ENCODE measurements around the gene LGR4. TPM values are rescaled to one million over a fixed set of nuclear protein-coding genes. Genes with fewer than 3 reads are reported as not detected.

The LGR4 gene
- total RNA-seq, 1 donor from 2014 or later: 62.7 TPM

DNA sequence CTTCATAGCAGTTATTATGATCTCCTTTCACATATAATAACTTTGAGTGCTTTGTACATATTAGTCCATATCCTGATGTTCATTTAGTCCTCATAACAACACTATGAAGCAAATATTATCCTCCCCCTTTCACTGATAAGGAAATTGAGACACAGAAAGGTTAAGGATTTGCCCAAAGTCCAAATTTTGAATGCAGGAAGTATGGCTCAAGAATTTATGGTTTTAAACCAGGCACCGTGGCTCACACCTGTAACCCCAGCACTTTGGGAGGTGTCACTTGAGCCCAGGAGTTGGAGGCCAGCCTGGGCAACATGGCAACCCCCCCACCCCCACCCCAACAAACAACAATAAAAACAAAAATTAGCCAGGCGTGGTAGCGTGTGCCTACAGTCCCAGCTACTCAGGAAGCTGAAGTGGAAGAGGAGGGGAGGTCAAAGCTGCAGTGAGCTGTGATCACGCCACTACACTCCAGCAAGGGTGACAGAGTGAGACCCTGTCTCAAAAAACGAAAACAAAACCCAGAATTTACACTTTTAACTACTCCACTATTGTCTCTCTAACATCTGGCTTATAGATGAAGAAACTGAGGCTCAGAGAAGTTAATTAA, 118.1 kb downstream of the LGR4 start:
- no peak overlapping the region for H3K4me3 ChIP-seq (ENCODE audit: low read depth, low read length)
- TF ChIP-seq, protein P1, sequence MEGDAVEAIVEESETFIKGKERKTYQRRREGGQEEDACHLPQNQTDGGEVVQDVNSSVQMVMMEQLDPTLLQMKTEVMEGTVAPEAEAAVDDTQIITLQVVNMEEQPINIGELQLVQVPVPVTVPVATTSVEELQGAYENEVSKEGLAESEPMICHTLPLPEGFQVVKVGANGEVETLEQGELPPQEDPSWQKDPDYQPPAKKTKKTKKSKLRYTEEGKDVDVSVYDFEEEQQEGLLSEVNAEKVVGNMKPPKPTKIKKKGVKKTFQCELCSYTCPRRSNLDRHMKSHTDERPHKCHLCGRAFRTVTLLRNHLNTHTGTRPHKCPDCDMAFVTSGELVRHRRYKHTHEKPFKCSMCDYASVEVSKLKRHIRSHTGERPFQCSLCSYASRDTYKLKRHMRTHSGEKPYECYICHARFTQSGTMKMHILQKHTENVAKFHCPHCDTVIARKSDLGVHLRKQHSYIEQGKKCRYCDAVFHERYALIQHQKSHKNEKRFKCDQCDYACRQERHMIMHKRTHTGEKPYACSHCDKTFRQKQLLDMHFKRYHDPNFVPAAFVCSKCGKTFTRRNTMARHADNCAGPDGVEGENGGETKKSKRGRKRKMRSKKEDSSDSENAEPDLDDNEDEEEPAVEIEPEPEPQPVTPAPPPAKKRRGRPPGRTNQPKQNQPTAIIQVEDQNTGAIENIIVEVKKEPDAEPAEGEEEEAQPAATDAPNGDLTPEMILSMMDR (conservative IDR thresholded peaks at IDR 0.05; ENCODE audit: low read depth, low read length): no peak
- DNase-seq (ENCODE audit: low read depth): no peak

DNA sequence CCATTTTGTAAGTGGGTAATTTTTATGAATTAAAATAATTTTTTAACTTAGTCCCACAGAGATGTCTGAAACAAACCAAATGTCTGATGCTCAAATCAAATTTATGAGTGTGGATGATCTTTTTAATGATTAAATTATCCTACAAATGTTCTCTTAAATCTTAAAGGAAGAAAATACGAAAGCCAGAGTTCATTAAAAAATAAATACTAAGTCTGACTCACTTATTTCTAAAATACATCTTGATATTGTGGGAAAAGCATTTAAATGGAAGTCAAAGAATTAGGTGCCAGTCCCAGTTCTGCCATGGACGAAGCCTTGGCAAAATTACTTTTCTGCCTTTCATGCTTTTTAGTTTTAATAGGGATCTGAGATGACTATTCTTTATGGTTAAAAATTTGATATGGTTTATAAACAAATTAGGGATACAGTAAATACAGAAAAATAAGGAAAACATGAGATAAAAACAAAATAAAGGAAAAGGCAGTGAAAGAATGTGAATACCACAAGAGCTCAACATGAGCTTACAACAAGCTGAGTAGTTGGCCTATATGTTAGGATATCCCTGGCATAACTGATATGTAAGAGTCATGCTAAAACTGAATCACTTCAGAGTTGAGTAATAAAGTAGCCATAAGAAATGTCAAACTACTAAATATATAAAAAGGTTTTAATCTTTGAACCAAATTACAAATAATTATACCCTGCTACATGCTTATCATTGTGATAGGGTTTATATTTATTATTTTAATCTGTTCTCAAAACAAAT, 118.8 kb downstream of the LGR4 start:
- H3K4me3 ChIP-seq (ENCODE audit: low read depth, low read length): no peak overlapping the region
- TF ChIP-seq, protein P1 (conservative IDR thresholded peaks at IDR 0.05; ENCODE audit: low read depth, low read length): no peak
- no peak for DNase-seq (ENCODE audit: low read depth)

DNA sequence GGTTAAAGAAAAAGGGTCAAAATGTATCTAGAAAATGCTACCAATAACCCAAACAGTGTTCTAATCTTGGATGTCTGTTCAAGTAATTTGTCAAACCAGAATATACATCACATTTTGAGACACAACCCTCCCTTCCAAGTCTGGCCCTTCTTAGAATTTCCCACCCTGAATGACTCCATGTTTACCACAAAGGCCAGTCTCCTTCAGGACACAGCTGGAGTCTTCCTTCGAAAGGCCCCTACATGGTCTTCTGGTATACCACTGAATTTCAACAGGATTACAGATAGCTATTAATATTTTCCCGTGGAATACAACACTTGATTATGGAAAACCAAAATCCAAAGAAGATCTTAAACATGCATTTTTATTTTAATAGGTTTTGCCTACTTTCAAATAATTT, 119.8 kb downstream of the LGR4 start:
- no peak overlapping the region for H3K4me3 ChIP-seq (ENCODE audit: low read depth, low read length)
- TF ChIP-seq, protein P1 (conservative IDR thresholded peaks at IDR 0.05; ENCODE audit: low read depth, low read length): no peak
- no peak for DNase-seq (ENCODE audit: low read depth)

DNA sequence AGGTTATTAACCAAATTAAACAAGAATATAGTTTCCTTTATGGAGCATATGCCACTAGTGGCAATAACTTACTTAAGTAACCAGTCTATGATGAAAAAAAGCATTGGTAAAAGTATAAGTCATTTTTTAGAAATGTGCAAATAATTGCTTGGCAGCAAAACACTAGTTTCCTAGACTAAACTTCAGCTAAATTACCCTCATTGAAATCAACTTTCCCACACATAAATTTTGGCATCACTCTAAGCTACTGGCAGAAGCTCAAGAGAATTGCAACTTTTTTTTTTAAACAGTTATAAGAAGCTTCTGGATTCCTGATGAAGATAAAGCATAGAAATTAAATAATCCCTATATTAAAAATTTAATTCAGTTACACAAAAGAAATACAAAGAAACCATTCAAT, 122.1 kb downstream of the LGR4 start:
- no peak for DNase-seq (ENCODE audit: low read depth)
- TF ChIP-seq, protein P1 (conservative IDR thresholded peaks at IDR 0.05; ENCODE audit: low read depth, low read length): no peak
- no peak overlapping the region for H3K4me3 ChIP-seq (ENCODE audit: low read depth, low read length)

DNA sequence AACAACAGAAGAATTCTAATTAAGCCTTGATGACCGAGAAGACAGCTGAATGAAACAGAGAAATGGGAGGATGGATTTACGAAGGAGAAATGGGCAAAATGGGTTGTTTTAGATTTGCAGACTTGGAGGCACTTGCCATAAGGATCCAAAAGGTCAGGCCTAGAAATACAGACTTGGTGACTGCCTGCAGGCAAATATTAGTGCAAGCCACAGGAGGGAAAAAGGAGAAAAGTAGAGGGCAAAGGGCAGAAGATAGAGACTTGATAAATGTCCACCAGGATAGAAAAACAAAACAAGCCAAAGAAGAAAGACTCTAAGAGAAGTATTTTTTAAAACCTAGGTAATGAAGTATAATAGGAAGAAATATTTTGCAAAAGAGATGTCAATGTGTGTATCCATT, 122.7 kb downstream of the LGR4 start:
- H3K4me3 ChIP-seq (ENCODE audit: low read depth, low read length): no peak overlapping the region
- TF ChIP-seq, protein P1 (conservative IDR thresholded peaks at IDR 0.05; ENCODE audit: low read depth, low read length): no peak
- no peak for DNase-seq (ENCODE audit: low read depth)

DNA sequence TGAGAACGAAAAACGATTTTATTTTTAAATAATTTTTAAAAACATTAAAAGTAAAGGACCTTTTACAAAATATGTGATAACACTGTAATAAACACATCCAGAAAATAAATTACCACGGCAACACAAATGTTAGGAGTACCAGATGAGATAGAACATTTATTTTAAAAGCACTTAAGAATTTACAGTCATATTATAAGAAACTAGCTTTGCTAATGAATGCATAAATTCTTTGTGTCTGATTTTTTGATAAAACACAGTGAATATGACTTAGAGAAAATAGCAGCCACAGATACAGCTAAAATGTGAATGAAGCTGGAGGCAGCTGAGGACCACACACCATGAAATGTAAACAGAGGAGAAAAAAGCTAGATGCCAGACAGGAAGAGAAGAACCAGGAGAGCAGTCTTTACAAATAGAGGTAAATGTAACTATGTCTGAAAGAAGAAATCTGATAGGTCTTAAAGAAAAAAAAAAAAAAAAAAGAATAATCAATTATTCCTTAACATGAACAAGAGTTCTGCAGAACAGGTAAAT, 124.2 kb downstream of the LGR4 start:
- DNase-seq (ENCODE audit: low read depth): no peak
- TF ChIP-seq, protein P1 (conservative IDR thresholded peaks at IDR 0.05; ENCODE audit: low read depth, low read length): no peak
- no peak overlapping the region for H3K4me3 ChIP-seq (ENCODE audit: low read depth, low read length)

Measured in epithelial cell of proximal tubule (primary cell).